Right lung (tissue), 5 donors: ENCODE results near the gene RBM47. TPM values are rescaled to one million over a fixed set of nuclear protein-coding genes. Genes with fewer than 3 reads are reported as not detected.

Source experiments
- DNase-seq, 2 donors: peaks; one replicate each; pipeline ENCODE4 v3.0.0-alpha.2; 2013
- polyA plus RNA-seq, 5 donors: library from polyadenylated mRNA; unstranded; fragments of 120-200 nt; gene quantifications; one replicate each; pipeline versions ENCODE4 v1.2.1 to v1.2.3, GENCODE V29; 2013; ENCODE audit warnings: inconsistent platforms in 1 of 5, low replicate concordance in 1 of 5; ENCODE audit not compliant: insufficient read length in 5 of 5, insufficient read depth in 1 of 5

Gene RBM47
- polyA plus RNA-seq, 5 donors: 21.4 to 30.8 (median 25.9) TPM

- DNase-seq: no peak
Observed at GRCh38 chr4:40587826-40588225, 41.8 kb downstream of the RBM47 start.

GRCh38 chr4:40587351-40587750 lies 42.3 kb downstream of the RBM47 start:
- DNase-seq: no peak

DNA sequence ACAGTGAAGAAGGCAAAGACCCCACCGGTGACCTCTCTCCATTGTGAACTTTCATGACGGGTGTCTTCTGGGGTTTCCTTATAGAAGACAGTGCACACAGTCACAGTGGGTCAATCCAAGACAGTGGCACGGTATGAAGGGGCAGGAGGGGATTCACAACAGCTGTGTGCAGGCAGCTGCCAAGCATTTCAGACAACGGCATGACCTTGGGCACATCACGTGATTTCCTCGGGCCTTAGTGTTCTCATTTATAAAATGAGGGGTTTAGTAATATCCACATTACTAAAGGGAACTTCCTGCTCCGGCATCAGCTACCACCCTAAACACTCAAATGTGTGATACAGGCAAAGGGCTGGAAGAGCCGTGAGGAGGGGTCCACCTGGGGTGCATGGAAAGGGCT lies 42.9 kb downstream of the RBM47 start:
- DNase-seq: no peak

GRCh38 chr4:40586034-40586433 lies 43.6 kb downstream of the RBM47 start:
- DNase-seq: no peak

GRCh38 chr4:40585201-40585799 lies 44.4 kb downstream of the RBM47 start:
- no peak for DNase-seq

- DNase-seq: no peak
Observed at GRCh38 chr4:40584517-40585141, 45.0 kb downstream of the RBM47 start.

- no peak for DNase-seq
Observed at GRCh38 chr4:40583850-40584439, 45.7 kb downstream of the RBM47 start.

GRCh38 chr4:40582413-40582812 lies 47.3 kb downstream of the RBM47 start:
- no peak for DNase-seq

DNA sequence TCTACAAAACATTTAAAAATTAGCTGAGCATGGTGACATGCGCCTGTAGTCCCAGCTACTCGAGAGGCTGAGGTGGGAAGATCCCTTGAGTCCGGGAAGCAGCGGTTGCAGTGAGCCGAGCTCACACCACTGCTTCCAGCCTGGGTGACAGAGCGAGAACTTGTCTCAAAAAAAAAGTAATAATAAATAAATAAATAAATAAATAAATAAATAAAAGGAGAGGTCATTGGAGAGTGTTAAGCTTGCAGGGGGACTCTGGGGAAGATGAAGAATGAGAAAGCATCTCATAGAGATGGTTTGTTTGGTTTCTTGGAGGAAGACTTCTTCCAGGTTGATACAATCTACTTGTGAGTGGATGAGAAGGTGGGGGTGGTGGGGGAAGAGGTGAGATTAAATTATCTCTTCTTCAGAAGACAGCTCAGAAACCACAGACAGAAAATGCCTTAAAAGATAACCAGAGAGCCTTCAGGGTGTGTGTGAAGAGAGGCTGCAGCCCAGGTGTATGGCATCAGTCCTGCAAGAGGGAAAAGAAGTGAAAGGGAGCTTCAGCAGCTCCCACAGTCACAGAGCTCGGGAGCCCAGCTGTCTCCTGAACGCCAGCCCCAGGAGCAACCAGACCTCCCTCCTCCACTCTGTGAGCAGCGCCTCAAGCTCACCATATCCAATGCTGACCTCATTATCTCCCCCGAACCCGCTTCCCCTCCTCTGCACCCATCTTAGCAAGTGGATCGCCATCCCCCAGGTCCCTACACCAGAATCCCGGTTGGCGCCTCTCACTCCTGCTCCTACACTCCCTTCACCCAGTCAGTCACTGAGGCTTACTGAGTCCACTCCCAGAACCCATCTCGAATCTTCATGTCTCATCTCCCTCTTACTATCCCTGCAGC lies 48.2 kb downstream of the RBM47 start:
- DNase-seq: no peak

GRCh38 chr4:40579983-40580382 lies 49.7 kb downstream of the RBM47 start:
- DNase-seq: no peak

- DNase-seq: no peak
Observed at GRCh38 chr4:40577588-40578253, 51.9 kb downstream of the RBM47 start.

DNA sequence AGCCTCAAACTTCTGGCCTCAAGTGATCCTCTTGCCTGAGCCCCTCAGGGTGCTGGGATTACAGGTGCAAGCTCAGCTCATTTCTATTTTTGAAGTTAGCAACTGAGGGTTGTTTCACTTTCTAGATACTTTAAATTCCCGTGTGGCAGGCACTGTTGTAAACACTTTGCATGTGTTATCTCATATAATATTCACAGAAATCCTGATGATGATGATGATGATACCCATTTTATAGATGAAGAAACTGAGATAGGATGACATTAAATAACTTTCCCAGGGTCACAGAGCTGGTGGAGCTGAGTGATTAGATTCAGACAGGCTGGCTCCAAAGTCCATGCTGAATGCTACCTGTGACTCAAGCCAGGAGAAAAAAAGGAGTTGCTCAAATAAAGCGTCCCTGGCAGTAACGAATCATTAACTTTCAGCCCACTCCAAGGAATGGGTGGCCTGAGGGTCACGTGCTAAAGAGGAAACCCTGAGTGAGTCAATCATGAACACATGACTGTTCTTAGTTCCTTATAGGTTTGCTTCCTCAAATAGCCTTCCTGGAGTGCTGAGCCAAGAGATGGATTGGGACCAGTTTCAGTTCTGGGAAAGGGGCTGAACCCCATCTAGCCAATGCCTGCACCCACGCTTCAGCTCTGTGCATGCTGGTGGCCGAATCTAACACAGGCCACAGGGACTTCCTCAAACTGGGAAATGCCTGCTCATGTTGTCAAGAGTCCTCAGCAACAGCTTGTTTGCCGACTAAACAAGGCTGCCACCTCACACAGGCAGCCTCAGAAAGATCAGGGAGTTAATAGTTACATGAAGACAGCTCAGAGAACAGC lies 52.8 kb downstream of the RBM47 start:
- DNase-seq: peak; percentile 54 to 59

DNA sequence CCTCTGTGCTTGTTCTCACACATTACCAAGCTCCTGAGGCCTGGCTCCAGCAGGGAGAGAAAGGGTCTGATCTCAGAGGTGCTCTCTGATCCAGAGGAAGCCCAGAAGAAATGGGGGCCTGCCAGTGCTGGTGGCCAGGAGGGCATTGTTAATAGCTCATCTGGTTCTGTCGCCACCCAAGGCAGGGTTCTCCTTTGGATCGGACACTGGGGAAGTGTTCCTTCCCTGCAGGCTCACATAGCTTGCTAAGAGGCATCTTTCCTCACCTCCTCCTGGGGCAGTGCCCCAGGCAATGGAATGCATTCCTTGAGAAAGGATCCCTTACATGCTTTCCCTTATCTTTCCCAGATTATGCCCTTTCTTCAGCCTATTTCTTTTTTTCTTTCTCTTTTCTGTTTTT lies 53.8 kb downstream of the RBM47 start:
- no peak for DNase-seq

- no peak for DNase-seq
Observed at GRCh38 chr4:40573593-40574311, 55.9 kb downstream of the RBM47 start.

DNA sequence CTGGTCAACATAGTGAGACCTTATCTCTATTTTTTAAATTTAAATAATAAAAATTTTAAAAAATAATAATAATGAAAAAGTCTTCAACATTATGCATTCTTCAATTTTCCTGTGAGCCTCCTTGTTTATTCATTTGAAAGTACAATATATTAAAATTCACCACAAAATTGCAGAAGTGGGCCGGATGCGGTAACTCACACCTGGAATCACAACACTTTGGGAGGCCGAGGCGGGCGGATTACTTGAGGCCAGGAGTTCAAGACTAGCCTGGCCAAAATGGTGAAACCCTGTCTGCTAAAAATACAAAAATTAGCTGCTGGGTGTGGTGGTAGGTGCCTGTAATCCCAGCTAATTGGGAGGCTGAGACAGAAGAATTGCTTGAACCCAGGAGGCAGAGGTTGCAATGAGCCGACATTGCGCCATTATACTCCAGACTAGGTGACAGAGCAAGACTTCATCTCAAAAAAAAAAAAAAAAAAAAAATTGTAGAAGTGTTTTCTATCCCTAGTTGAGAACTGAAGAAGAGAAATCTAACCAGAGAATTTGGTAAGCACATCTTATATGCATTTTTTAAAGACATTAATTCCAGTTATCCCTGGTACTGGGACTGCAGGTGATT lies 56.9 kb downstream of the RBM47 start:
- DNase-seq: no peak

- no peak for DNase-seq
Observed at GRCh38 chr4:40571208-40571607, 58.5 kb downstream of the RBM47 start.

- no peak for DNase-seq
Observed at GRCh38 chr4:40570348-40571077, 59.2 kb downstream of the RBM47 start.

GRCh38 chr4:40564815-40565483 lies 64.7 kb downstream of the RBM47 start:
- DNase-seq: no peak

DNA sequence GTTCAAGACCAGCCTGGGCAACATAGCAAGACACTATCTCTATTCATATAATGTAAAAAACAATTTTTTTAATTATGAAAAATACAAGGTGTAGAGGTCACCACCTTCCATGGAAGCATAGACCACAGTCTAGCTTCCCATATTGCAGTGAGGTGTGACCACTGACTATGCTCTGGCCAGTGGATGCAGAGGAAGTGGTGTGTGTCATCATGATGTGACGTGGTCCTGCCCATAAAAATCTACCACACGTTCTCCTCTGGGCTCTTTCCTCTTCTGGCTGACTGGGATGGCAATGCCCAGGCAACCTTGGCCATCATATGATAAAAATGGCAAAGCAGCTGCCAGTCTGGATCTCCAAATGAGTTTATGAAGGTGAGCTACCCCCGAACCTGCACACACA lies 65.7 kb downstream of the RBM47 start:
- DNase-seq: no peak
